SK-N-SH treated with all-trans-retinoic acid at 6 μM for 48 hours (cell line): ENCODE measurements around the gene GRM7.

Experiments used
- CREB5 ChIP-seq: fragments of 250-450 bp; sonication (Bioruptor Pico); IDR thresholded peaks from 2 replicates; pipeline ENCODE4 v1.5.1; 2020; ENCODE audit warnings: low read depth, mild to moderate bottlenecking, moderate library complexity
- PATZ1 ChIP-seq: fragments of 250-450 bp; sonication (Bioruptor Pico); IDR thresholded peaks from 2 replicates; pipeline ENCODE4 v1.8.0; 2020; ENCODE audit warnings: mild to moderate bottlenecking, moderate library complexity, borderline replicate concordance
- TOX ChIP-seq: fragments of 250-450 bp; sonication (Bioruptor Pico); IDR thresholded peaks from 2 replicates; pipeline ENCODE4 v1.8.0; 2021; ENCODE audit warnings: mild to moderate bottlenecking, moderate library complexity, borderline replicate concordance
- TSHZ2 ChIP-seq: fragments of 250-450 bp; sonication (Bioruptor Pico); IDR thresholded peaks from 2 replicates; pipeline ENCODE4 v1.5.0; 2020; ENCODE audit warnings: mild to moderate bottlenecking, moderate library complexity

- TF ChIP-seq CREB5 (no peak), PATZ1 (no peak), TOX (no peak), TSHZ2 (CRISPR knock-in tag) (no peak)
These were observed 402.7 kb downstream of the GRM7 start for GRCh38 chr3:7263347-7264195.
